Loucy (cell line): ENCODE measurements around the gene FGF22.
"Not testable (repeated sequence)": the region's sequence is repeated elsewhere in the genome, so short reads cannot be mapped to it uniquely, and the experiment has no call there.

Experiments used
- H2AFZ ChIP-seq: fragments of 200-600 bp; sonication (generic); 2 replicates; pipeline ENCODE4 v1.6.0; 2016; ENCODE audit warnings: antibody characterized with exemption, mild to moderate bottlenecking, low read length, moderate library complexity
- H3F3A ChIP-seq: fragments of 200-600 bp; 2 replicates; pipeline ENCODE4 v1.6.0; 2016; ENCODE audit warnings: antibody characterized with exemption, low read depth, mild to moderate bottlenecking
- H3K27me3 ChIP-seq: fragments of 200-600 bp; sonication (generic); 2 replicates; pipeline ENCODE4 v1.6.1; 2014; ENCODE audit warnings: low read length, mild to moderate bottlenecking; ENCODE audit not compliant: insufficient read depth, poor library complexity, severe bottlenecking
- H3K36me3 ChIP-seq: fragments of 200-600 bp; sonication (generic); 2 replicates; pipeline ENCODE4 v1.6.1; 2016; ENCODE audit warnings: low read length; ENCODE audit not compliant: insufficient read depth
- H3K4me1 ChIP-seq: fragments of 200-600 bp; sonication (generic); 2 replicates; pipeline ENCODE4 v1.5.1; 2014; ENCODE audit warnings: low read length, mild to moderate bottlenecking; ENCODE audit not compliant: insufficient read depth, poor library complexity, severe bottlenecking
- H3K4me2 ChIP-seq: fragments of 200-600 bp; sonication (generic); 2 replicates; pipeline ENCODE4 v1.6.0; 2014; ENCODE audit warnings: antibody characterized with exemption, low read length, low read depth, mild to moderate bottlenecking; ENCODE audit not compliant: poor library complexity, severe bottlenecking
- H3K4me3 ChIP-seq: fragments of 200-600 bp; sonication (generic); 2 replicates; pipeline ENCODE4 v1.5.1; 2014; ENCODE audit warnings: low read length, mild to moderate bottlenecking, mixed read lengths; ENCODE audit not compliant: poor library complexity, severe bottlenecking
- H3K79me2 ChIP-seq: fragments of 200-600 bp; sonication (generic); 2 replicates; pipeline ENCODE4 v1.6.1; 2014; ENCODE audit warnings: low read length; ENCODE audit not compliant: insufficient read depth
- H3K9ac ChIP-seq: fragments of 200-600 bp; sonication (generic); 2 replicates; pipeline ENCODE4 v1.6.0; 2014; ENCODE audit warnings: mild to moderate bottlenecking, low read depth, low read length, moderate library complexity; ENCODE audit not compliant: poor library complexity, severe bottlenecking
- H3K9me2 ChIP-seq: fragments of 200-600 bp; sonication (generic); replicated peaks from 2 replicates; pipeline ENCODE4 v1.6.1; 2016; ENCODE audit warnings: low read depth, low read length, mixed read lengths
- H3K9me3 ChIP-seq: fragments of 200-600 bp; sonication (generic); 2 replicates; pipeline ENCODE4 v1.6.1; 2014; ENCODE audit warnings: mild to moderate bottlenecking, antibody characterized with exemption, low read length, low read depth; ENCODE audit not compliant: insufficient read depth
- H4K20me1 ChIP-seq: fragments of 200-600 bp; sonication (generic); 2 replicates; pipeline ENCODE4 v1.6.0; 2014; ENCODE audit warnings: antibody characterized with exemption, low read length, mild to moderate bottlenecking; ENCODE audit not compliant: insufficient read depth, poor library complexity, severe bottlenecking
- EZH2phosphoT487 ChIP-seq: fragments of 200-600 bp; IDR thresholded peaks from 2 replicates; pipeline ENCODE4 v1.6.1; 2018; ENCODE audit warnings: antibody characterized with exemption, mild to moderate bottlenecking, moderate library complexity, borderline replicate concordance
- TF ChIP-seq, protein P1 (sequence below): fragments of 200-600 bp; sonication (generic); conservative IDR thresholded peaks from 2 replicates; pipeline ENCODE4 v1.5.1; 2014; ENCODE audit warnings: mild to moderate bottlenecking, antibody characterized with exemption, low read length

Gene FGF22

DNA sequence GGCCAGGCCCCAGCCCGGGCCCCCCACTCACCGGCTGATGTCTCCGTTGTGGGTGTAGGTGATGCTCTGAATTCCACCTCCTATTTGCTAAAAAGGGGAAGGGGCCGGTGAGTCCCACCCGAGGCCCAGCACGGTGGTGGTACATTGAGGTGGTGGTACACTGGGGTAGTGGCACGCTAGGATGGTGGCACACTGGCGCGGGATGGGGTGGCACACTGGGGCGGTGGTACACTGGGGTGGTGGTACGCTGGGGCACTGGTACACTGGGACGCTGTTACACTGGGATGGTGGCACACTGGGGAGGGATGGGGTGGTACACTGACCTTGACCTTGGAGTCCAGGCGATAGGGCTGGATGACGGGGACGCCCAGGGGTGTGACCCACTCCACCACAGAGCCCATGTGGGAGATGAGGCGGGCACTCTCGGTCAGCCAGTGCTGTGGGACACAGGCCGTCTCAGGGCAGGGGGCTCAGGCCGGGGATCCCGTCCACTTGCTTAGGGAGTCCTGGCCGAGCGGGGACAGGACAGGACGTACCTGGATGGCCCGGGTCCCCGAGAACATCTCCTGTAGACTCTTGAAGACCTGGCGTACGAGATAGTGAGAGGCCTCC, 20.9 kb upstream of the FGF22 start:
- TF ChIP-seq EZH2phosphoT487 = no peak
- TF ChIP-seq, protein P1, sequence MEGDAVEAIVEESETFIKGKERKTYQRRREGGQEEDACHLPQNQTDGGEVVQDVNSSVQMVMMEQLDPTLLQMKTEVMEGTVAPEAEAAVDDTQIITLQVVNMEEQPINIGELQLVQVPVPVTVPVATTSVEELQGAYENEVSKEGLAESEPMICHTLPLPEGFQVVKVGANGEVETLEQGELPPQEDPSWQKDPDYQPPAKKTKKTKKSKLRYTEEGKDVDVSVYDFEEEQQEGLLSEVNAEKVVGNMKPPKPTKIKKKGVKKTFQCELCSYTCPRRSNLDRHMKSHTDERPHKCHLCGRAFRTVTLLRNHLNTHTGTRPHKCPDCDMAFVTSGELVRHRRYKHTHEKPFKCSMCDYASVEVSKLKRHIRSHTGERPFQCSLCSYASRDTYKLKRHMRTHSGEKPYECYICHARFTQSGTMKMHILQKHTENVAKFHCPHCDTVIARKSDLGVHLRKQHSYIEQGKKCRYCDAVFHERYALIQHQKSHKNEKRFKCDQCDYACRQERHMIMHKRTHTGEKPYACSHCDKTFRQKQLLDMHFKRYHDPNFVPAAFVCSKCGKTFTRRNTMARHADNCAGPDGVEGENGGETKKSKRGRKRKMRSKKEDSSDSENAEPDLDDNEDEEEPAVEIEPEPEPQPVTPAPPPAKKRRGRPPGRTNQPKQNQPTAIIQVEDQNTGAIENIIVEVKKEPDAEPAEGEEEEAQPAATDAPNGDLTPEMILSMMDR = no peak
- Histone ChIP-seq H3K4me2 (no peak overlapping the region), H3K27me3 (no peaks in the 10 kb centered on the region), H3K9ac (no peak overlapping the region), H3K9me3 (no peaks in the 10 kb centered on the region), H3K79me2 (no peaks in the 10 kb centered on the region), H3F3A (no peaks in the 10 kb centered on the region), H3K9me2 (no peaks in the 10 kb centered on the region), H3K4me3 (no peak overlapping the region), H2AFZ (no peak overlapping the region), H3K4me1 (no peaks in the 10 kb centered on the region), H4K20me1 (no peaks in the 10 kb centered on the region), H3K36me3 (peaks cover 14% of the 10 kb centered on the region; the same call in 1 of the 2 replicates)

DNA sequence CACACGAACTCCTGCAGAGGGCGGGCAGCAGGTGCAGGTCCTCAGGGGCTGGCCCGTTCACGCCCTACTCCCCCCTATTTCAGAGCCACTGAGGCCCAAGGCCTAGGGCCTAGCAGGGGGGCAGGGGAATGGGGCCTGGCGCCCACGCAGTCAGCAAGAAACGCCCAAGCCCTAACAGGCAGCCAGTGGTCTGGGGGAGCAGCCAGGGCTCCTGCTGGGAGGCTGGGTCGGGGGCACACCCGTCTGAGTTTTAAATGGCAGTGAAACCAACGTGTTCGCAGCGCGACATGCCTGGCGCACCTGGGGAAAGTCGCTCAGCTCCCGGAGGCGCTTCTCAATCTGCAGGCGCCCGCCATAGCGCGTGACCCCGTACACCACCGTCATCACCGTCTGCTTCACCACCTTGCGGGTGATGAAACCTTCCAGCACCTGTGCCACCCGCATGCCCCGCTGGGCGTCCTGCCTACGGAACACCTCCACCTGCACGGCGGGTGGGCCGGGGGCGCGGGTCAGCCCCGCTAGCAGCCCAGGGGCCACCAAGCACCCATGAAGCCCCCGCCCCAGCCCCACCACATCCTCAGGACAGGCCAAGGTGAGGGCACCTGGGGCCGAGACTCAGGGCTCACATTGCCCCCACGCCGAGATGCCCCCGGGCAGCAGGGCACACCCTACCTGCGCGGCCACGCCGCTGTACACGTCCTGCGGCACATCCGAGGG, 20.2 kb upstream of the FGF22 start:
- Histone ChIP-seq H3F3A (no peaks in the 10 kb centered on the region), H3K9me3 (no peaks in the 10 kb centered on the region), H3K4me3 (no peak overlapping the region), H4K20me1 (no peaks in the 10 kb centered on the region), H3K27me3 (no peaks in the 10 kb centered on the region), H2AFZ (no peak overlapping the region), H3K4me1 (no peaks in the 10 kb centered on the region), H3K79me2 (no peaks in the 10 kb centered on the region), H3K4me2 (no peak overlapping the region), H3K9ac (no peak overlapping the region), H3K36me3 (peaks cover 14% of the 10 kb centered on the region; the same call in 1 of the 2 replicates), H3K9me2 (no peaks in the 10 kb centered on the region)
- TF ChIP-seq, protein P1 = no peak
- no peak for TF ChIP-seq EZH2phosphoT487

DNA sequence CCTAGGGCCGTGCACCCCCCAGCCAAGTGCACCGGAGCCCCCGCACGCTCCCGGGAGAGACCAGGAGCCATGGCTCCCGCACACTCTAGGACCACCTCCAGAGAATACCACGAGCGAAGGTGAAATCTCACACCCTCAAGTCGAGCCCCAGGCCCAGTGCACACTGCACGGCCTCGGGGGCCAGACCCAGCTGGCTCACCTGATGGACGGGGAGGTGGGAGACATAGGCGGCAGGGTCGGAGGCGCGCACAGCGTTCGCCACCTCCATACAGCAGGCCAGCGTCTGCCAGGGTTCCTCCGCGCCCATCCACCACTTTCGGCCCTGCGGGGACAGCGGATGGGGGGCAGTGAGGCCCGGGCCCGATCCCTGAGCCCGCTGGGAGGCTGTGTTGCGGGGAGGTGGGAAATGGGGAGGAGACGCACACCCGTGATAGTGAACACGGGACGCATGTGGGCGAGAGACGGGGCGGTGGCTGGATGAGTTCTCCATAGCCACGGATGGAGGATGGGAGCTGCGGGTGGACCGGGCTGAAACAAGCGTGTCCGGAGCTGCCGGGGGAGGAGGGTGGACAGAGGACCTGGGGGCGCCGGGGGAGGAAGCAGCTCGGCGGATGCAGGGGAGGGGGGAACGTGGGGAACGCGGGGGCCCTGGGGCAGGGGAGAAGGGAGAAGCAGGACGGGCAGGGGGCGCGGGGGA, 19.4 kb upstream of the FGF22 start:
- Histone ChIP-seq H3K36me3 (peaks cover 14% of the 10 kb centered on the region; the same call in 1 of the 2 replicates), H3K9me3 (no peaks in the 10 kb centered on the region), H3K9me2 (no peaks in the 10 kb centered on the region), H3K27me3 (no peaks in the 10 kb centered on the region), H3K4me2 (no peak overlapping the region), H3K4me3 (no peak overlapping the region), H3K9ac (no peak overlapping the region), H3K4me1 (no peaks in the 10 kb centered on the region), H3F3A (no peaks in the 10 kb centered on the region), H4K20me1 (no peaks in the 10 kb centered on the region), H2AFZ (no peak overlapping the region), H3K79me2 (no peaks in the 10 kb centered on the region)
- TF ChIP-seq, protein P1 = no peak
- no peak for TF ChIP-seq EZH2phosphoT487

DNA sequence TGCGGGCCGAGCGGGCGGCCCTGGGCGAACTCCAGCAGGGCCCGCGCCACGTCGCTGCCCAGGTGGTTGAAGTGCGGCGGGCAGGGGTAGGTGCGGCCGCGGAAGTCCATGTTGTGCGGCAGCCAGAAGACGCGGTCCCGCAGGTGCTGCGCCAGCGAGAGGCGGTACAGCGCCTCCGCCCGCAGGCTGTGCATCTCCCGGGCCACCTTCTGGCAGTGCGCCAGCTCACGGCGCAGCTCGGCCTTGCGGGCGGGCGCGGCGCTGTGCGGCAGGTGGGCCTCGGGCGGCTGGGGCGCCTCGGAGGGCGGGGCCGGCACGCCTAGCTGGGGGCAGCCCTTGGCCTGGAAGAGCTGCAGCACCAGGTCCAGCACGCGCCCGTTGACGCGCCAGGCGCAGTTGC, 18.5 kb upstream of the FGF22 start:
- H3K9me2 ChIP-seq, H3K79me2 ChIP-seq, H4K20me1 ChIP-seq, H3K9me3 ChIP-seq, H2AFZ ChIP-seq, H3K4me3 ChIP-seq, H3F3A ChIP-seq, H3K27me3 ChIP-seq, H3K9ac ChIP-seq, H3K4me2 ChIP-seq, H3K4me1 ChIP-seq: not testable (repeated sequence)
- H3K36me3 ChIP-seq = peaks cover 14% of the 10 kb centered on the region; the same call in 1 of the 2 replicates
